ENCODE measurements around the gene SLC4A5.

GRCh38 chr2:74261204-74261864 is 81.9 kb downstream of the SLC4A5 start:
- TF ChIP-seq, protein P1, sequence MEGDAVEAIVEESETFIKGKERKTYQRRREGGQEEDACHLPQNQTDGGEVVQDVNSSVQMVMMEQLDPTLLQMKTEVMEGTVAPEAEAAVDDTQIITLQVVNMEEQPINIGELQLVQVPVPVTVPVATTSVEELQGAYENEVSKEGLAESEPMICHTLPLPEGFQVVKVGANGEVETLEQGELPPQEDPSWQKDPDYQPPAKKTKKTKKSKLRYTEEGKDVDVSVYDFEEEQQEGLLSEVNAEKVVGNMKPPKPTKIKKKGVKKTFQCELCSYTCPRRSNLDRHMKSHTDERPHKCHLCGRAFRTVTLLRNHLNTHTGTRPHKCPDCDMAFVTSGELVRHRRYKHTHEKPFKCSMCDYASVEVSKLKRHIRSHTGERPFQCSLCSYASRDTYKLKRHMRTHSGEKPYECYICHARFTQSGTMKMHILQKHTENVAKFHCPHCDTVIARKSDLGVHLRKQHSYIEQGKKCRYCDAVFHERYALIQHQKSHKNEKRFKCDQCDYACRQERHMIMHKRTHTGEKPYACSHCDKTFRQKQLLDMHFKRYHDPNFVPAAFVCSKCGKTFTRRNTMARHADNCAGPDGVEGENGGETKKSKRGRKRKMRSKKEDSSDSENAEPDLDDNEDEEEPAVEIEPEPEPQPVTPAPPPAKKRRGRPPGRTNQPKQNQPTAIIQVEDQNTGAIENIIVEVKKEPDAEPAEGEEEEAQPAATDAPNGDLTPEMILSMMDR (tag by site-specific recombination; IDR thresholded peaks at IDR 0.05) = peak; percentile 83
- TF ChIP-seq ZNF24 (tag by site-specific recombination; IDR thresholded peaks at IDR 0.05) (no peak), YY1 (tag by site-specific recombination; IDR thresholded peaks at IDR 0.05) (no peak), ZNF211 (tag by site-specific recombination; IDR thresholded peaks at IDR 0.05; ENCODE audit: low read depth) (no peak), ZNF302 (tag by site-specific recombination; IDR thresholded peaks at IDR 0.05; ENCODE audit: low read depth) (no peak), ZNF266 (tag by site-specific recombination; IDR thresholded peaks at IDR 0.05; ENCODE audit: low read depth) (no peak), ZNF624 (tag by site-specific recombination; IDR thresholded peaks at IDR 0.05) (no peak)
- TF ChIP-seq, protein P2, sequence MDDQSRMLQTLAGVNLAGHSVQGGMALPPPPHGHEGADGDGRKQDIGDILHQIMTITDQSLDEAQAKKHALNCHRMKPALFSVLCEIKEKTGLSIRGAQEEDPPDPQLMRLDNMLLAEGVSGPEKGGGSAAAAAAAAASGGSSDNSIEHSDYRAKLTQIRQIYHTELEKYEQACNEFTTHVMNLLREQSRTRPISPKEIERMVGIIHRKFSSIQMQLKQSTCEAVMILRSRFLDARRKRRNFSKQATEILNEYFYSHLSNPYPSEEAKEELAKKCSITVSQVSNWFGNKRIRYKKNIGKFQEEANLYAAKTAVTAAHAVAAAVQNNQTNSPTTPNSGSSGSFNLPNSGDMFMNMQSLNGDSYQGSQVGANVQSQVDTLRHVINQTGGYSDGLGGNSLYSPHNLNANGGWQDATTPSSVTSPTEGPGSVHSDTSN (CRISPR knock-in tag; IDR thresholded peaks at IDR 0.05) = no peak

All from HEK293 (cell line).